Measurements from ENCODE around the gene PKP3.

DNA sequence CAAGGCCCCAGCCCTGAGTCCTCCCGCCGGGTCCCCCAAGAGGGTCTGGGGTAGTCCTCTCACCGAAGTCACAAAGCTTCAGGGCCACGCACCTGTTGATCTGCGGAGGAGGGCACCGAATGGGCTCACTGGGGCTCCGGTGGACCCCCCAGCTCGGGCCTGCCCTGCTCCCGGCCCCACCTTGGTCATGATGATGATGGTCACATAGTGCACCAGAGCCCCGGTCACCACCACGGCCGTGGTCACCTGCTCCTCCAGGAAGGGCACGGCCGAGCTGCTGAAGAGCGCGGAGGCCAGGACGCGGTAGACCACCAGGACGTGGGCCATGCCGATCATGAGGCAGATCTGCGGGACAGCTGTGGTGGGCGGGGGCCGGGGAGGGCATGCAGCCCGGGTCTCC is 34.3 kb downstream of the PKP3 start:
- TF ChIP-seq POLR2A (IDR thresholded peaks at IDR 0.05) (no peak), CTCF (IDR thresholded peaks at IDR 0.05) (no peak)

All from lower leg skin (tissue), 3 donors.